IMR-90 (cell line): Measurements from ENCODE around the gene ZNF549.

ENCODE experiments used
- CTCF ChIP-seq: conservative IDR thresholded peaks from 2 replicates; pipeline ENCODE4 v1.5.1; 2012; ENCODE audit warnings: mild to moderate bottlenecking, low read depth, low read length, improper control_type of control experiment
- NFE2L2 ChIP-seq: fragments of 150-350 bp; IDR thresholded peaks from 2 replicates; pipeline ENCODE4 v1.6.1; 2016; ENCODE audit warnings: low read depth, mild to moderate bottlenecking, low read length
- POLR2A ChIP-seq: IDR thresholded peaks from 2 replicates; pipeline ENCODE4 v1.6.1; 2012; ENCODE audit warnings: mild to moderate bottlenecking, low read depth, low read length
- RAD21 ChIP-seq: IDR thresholded peaks from 2 replicates; pipeline ENCODE4 v1.6.1; 2012; ENCODE audit warnings: low read length, improper control_type of control experiment
- RCOR1 ChIP-seq: IDR thresholded peaks from 2 replicates; pipeline ENCODE4 v1.6.1; 2012; ENCODE audit warnings: mild to moderate bottlenecking, low read length, improper control_type of control experiment; ENCODE audit not compliant: insufficient replicate concordance
- RFX5 ChIP-seq: IDR thresholded peaks from 2 replicates; pipeline ENCODE4 v1.8.0; 2012; ENCODE audit warnings: low read depth, mild to moderate bottlenecking, low read length, moderate library complexity
- SMC3 ChIP-seq: fragments of 150-350 bp; IDR thresholded peaks from 2 replicates; pipeline ENCODE4 v1.6.1; 2016; ENCODE audit warnings: low read depth, mild to moderate bottlenecking, antibody characterized with exemption, low read length, moderate library complexity
- TF ChIP-seq, protein P1 (sequence below): fragments of 150-350 bp; IDR thresholded peaks from 2 replicates; pipeline ENCODE4 v1.6.1; 2016; ENCODE audit warnings: low read depth, mild to moderate bottlenecking, low read length, moderate library complexity, borderline replicate concordance

- TF ChIP-seq CTCF (no peak), RFX5 (no peak), RCOR1 (no peak), RAD21 (no peak), POLR2A (no peak), SMC3 (no peak), NFE2L2 (no peak)
- TF ChIP-seq, protein P1, sequence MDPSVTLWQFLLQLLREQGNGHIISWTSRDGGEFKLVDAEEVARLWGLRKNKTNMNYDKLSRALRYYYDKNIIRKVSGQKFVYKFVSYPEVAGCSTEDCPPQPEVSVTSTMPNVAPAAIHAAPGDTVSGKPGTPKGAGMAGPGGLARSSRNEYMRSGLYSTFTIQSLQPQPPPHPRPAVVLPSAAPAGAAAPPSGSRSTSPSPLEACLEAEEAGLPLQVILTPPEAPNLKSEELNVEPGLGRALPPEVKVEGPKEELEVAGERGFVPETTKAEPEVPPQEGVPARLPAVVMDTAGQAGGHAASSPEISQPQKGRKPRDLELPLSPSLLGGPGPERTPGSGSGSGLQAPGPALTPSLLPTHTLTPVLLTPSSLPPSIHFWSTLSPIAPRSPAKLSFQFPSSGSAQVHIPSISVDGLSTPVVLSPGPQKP: no peak
Observed at GRCh38 chr19:57512845-57513244, 14.3 kb upstream of the ZNF549 start.
